ENCODE measurements around the gene C5orf47. TPM values are rescaled to one million over a fixed set of nuclear protein-coding genes. Genes with fewer than 3 reads are reported as not detected.

The C5orf47 gene
- total and polyA plus RNA-seq, 10 of the 15 experiments (the other 5 are each of a cell fraction or from before 2014, with no cell fraction given): 0.04 TPM; not detected in 9

GRCh38 chr5:174010365-174010764 lies 21.4 kb downstream of the C5orf47 start:
- no peak overlapping the region for H3K4me3 ChIP-seq
- POLR2A ChIA-PET: no interaction called here
- FAIRE-seq (no peak), ATAC-seq (no peak), DNase-seq (ENCODE audit: low read depth, low spot score) (no peak)
- RAD21 ChIA-PET (ENCODE audit: unreplicated experiment): interaction anchor here (0.7 kb wide), 1 partner anchor 245 kb away, joined by 3 read pairs; no protein-coding TSS in a partner anchor
- intact Hi-C loops (cut with micrococcal nuclease; ENCODE audit: unreplicated experiment) (no loop called here), in situ Hi-C loops (cut with MboI) (no loop called here)
- peaks cover 0 to 2% of the 10 kb centered on the region in 2 experiments; a peak in 1 of 4 replicates for H3K27me3 ChIP-seq (replicated peaks in 1 of 2; ENCODE audit: control insufficient read depth in 2 of 2, insufficient read depth in 2 of 2, low read length in 1 of 2)
- H3K36me3 ChIP-seq (ENCODE audit: control insufficient read depth in 2 of 2, insufficient read depth in 2 of 2, low read length in 1 of 2): no peaks in the 10 kb centered on the region
- no peaks in the 10 kb centered on the region for H3K79me2 ChIP-seq (ENCODE audit: control insufficient read depth, insufficient read depth, low read length)
- no peak overlapping the region for H3K9ac ChIP-seq (ENCODE audit: control insufficient read depth, insufficient read depth, low read length)
- no peak overlapping the region for H3K27ac ChIP-seq (ENCODE audit: control insufficient read depth, insufficient read depth)
- SMC1A ChIA-PET (ENCODE audit: uncharacterized antibody, unreplicated experiment): interaction anchor here (0.7 kb wide), 1 partner anchor 529 kb away, joined by 3 read pairs; no protein-coding TSS in a partner anchor
- WGBS (ENCODE audit: insufficient coverage, insufficient replicate concordance, low lambda C conversion rate, missing lambda C conversion rate): 0% methylated on average over 1 of the region's 1 CpG
- no TSS peak for BruUV-seq (replicated peaks)
- CTCF ChIA-PET: interaction anchor here (0.6 to 0.7 kb wide), 3 partner anchors 14 to 393 kb away, joined by 3 to 4 read pairs (median 3); no protein-coding TSS in a partner anchor
- no peak overlapping the region for H3K4me2 ChIP-seq (ENCODE audit: control insufficient read depth, insufficient read depth)
- H3K4me1 ChIP-seq (ENCODE audit: control insufficient read depth, insufficient read depth, low read length): no peaks in the 10 kb centered on the region
- H2AFZ ChIP-seq (ENCODE audit: control insufficient read depth, low read depth, low read length): no peak overlapping the region
- H3K9me3 ChIP-seq (replicated peaks; ENCODE audit: control insufficient read depth, insufficient read depth, low read length): no peaks in the 10 kb centered on the region
- no peaks in the 10 kb centered on the region for H4K20me1 ChIP-seq (ENCODE audit: control insufficient read depth, insufficient read depth)
- TF ChIP-seq ZBTB33 (IDR thresholded peaks at IDR 0.05) (no peak), FOS (IDR thresholded peaks at IDR 0.05; ENCODE audit: borderline replicate concordance, extremely low read depth, insufficient read length) (no peak), E2F8 (IDR thresholded peaks at IDR 0.05; ENCODE audit: low read depth, partially characterized antibody) (no peak), ZNF622 (IDR thresholded peaks at IDR 0.05) (no peak), RAD21 (IDR thresholded peaks at IDR 0.05; ENCODE audit: insufficient read depth, low read depth, low read length) (no peak), ZNF592 (IDR thresholded peaks at IDR 0.05) (no peak), SKIL (IDR thresholded peaks at IDR 0.05; ENCODE audit: low read depth, poor library complexity, severe bottlenecking) (no peak), CEBPB (IDR thresholded peaks at IDR 0.05; ENCODE audit: borderline replicate concordance in 1 of 2, low read depth in 2 of 2, low read length in 2 of 2) (no peak), ZNF274 (IDR thresholded peaks at IDR 0.05; ENCODE audit: insufficient read depth, insufficient read length) (no peak), ZZZ3 (IDR thresholded peaks at IDR 0.05; ENCODE audit: control insufficient read depth, insufficient read length, low read depth) (no peak)

All from GM12878 (cell line).